Measurements from ENCODE around the gene PPP2R5A.

Gene PPP2R5A

DNA sequence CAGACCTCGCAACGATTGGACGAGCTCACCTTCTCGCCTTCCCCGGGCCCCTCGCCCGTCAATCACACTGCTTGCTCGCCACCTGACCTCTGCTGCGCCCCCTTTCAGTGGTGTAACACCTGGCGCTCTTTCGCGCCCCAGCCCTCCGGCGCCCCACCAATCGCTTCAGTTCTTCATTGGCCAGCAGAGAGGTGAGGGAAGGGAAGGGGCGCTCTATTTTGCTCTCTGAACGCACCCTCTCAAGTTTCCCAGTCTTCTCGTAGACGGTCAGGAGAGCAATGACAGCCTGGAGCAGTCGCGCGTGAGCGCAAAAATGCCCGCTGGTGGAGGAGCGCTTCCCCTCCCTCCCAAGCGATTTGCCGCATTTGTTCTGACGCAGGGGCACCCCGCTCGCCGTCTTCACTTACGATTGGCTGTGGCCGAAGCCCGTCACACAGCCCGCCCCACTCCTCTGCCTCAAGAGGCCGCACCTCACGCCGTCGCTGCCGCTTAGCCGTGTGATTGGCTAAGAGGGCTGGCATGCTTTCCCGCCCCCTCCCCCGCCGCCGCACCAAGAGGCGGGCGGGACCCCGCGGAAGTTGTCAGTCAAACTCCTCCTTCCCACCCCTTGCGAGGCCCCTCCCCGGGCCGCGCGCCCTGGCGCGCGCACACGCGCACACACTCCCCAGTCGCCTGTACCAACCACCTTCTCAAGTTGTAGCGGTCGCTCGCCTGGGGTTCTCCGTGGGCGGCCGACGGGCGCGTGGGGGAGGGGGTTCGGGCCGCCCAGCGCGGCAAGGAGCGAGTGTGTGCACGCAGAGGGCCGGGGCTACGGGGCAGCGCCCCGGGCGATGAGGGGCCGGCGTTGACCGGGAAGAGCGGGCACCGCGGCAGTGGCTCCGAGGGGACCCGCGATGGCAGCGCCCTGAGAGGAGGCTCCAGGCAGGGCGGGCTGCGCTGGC is at the start of gene PPP2R5A:
PPP2R5A (plus strand) TSS at position 667 of the 941 bp plus-strand sequence. CDS start 701 bp downstream, outside the sequence.
- peak; percentile 100 for DNase-seq

DNA sequence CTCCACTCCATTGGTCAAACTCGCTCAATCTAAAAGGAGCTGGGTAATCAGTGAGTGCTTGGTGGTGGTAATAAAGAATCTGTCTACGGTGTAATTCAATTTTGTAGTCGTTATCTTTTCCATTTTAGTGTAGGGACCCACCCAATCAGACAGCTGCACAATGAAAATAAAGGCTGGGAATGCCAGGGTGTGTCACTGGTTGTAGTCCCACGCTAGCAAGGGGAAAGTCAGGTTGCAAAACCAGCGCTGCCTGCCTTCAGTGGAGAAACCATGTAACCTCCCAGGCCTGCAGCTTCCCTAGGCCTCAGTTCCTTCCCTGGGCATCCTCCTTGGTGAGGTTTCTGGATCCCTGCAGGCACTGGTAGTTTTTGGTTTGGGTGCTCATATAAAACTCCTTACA is 49.4 kb upstream of the PPP2R5A start:
- no peak for DNase-seq

DNA sequence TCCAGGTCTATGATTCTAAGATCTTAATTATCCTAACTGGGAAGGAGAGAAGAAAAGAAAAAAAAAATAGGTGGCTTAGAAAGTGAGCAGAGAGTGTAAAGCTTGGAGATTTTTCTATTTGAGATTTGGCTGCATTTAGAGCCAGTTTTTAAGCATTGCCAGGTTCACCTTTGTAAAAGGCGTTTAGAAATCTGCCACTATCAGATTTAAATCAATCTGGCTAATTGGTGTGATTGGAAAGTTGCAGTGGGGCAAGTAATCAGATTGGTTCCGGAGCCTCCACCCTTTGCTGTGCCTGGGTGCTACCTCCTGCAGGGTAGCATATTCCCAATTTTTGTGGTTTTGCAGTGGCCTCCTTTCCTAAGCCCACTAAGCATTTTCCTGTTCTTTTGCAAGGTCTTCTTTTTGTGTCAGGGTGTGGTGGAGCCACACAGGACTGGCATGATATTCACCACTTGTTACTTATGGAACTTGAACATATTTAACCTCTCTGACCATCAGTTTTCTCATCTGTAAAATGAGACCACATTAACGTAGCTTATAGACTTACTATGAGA is 48.5 kb upstream of the PPP2R5A start:
- no peak for DNase-seq

DNA sequence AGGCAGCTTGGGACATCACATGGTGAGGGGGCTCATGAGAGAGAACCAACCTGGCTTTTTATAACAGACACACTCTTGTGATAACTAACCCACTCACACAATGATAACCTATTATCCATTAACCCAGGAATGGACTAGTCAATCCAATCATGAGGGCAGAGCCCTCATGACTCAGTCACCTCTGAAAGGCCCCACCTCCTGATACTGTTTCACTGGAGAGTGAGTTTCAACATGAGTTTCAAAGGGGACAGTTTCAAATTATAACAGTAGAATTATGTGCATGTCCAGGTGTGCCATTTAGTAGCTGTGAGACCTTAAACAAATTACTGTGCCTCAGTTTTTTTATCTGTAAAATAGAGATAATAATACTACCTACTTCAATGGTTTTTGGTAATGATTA is 47.6 kb upstream of the PPP2R5A start:
- peak; percentile 65 for DNase-seq

DNA sequence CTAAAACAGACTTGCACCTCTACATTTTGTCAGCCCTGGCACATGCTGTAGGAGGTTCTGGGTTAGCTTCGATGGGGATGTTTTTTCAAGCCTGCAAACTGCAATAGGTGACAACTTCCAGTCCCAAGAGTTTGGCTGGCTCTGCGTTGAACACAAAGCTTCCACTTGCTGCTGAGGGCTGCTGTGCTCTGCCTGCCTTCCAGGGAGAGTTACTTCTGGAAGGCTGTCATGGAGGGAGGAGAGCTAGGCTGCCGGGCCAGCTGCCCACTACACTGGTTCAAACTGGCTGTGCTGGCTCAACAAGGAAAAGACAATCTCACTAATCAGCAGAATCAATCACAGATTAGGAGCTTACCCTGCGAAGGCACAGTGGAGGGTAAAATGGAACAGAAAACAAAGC is 46.7 kb upstream of the PPP2R5A start:
- DNase-seq: no peak

DNA sequence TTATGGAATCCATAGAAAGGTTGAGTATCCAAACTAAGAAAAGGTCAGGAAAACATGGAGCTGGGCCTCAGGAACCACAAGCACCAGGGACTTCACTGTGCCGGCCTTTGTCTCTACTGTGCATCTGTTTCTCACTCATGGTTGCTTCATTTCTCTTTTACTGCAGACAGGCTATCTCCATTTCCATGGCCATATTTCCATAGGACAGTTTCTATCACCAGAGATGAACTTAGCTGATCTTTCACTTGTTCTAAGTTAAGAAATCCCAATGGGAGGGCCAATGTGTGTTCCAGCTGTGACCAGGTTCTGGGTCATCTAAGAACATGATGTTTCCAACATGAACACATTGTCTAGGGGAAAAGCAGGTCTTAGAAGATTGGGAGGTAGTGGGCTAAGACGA is 43.7 kb upstream of the PPP2R5A start:
- no peak for DNase-seq

DNA sequence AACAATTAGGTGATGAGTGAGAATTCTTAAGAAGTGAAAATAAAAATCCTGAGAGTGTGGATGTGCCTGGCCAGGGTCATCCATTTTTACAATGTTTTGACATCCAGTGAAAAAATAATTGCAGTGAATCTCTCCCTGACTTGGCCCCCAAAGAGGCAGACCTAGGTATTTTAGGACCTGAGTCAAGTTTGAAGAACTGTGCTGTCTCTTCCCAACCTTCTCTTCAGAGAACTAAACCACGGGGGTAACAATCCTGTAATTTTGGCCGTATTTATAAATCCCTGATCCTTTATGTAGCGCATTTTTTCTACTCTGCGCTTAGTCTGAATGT is 43.3 kb upstream of the PPP2R5A start:
- DNase-seq: no peak

DNA sequence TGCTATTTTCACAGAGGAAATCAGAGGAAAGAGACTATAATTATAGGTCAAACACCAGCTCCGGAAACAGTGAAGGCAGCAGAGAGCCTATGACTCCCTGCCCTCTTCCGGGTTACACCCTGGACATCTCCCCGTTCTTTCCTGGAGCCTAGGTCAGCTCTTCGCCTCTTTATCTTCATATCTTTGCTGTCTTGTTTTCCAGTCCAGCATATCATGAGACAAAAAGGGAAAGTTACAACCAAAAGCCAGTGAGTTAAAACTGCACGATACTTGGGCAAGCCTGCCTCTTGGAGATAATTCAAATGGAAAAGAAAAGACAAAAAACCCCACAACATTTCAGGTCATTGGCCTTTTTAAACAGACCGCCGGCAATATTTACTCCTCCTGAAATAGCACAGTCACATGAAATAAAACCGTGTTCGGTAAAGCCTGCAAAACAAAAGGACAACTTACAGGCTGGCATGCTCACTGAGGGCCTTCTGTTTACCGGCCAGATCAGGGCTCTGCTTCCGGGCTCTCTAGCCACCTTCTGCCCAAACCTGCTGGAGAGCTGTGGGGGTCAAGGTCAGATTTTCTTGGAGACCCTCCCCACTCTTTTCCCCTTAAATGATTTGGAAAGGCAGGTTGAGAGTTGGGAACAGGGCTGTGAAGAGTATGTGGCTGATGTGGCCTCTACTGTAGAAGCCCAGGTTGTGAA is 42.8 kb upstream of the PPP2R5A start:
- DNase-seq: no peak

DNA sequence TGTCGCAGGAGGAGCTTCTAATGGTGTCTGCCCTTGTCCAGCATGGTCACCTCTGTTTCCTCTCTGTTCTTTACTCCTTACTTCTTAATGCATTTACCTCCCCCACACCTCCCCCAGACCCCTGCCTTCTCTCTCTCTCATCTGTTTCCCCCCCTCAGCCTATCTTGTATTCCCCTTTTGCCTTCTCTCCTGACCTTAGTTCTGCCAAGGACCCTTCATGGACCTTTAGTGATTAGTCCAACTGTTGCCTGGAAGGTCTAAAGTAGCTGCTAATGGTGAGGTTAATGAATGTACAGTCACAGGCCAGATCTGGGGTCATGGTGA is 42.3 kb upstream of the PPP2R5A start:
- no peak for DNase-seq

DNA sequence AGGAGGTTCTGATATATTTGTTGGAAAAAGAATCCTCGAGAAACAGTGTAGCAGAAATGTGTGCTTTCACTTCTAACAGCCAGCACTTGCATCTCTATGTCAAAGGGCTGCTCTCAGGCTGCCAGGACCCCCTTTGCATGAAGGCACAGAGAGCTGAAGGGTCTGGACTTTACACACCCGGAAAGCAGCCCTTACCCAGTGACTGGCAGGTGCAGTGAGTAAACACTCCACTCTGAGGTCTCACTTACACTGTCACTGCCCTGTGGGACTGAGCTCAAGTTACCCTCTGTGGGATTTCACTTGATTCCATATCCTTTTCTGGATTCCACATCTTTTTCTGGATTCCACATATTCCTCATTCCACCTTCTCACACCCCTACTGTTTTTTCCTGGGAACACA is 40.8 kb upstream of the PPP2R5A start:
- no peak for DNase-seq

DNA sequence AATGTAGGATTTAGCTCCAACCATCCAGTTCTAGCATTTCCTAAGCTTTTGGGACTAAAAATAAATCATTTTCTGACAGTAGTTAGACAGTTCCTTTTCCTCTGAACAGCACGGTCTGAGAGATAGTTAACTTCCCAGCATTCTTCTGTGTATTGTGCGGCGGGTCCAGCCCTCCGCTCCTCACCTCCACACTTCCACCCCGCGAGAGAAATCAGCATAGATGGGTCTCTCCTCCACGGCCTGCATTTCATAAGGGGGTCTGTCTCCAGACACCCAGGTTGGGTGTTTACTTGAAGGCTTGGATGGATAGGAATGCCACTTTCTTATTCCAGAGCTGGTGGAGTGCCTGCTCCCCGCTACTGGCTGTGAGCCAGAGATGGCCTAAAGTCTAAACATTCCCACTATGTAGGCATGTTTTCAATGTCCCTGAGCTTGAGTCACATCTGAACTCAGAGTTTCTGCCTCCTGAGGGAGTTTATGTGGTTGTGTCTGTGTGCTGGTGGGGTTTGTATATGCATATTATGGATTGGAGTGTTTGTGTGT is 38.0 kb upstream of the PPP2R5A start:
- DNase-seq: no peak

DNA sequence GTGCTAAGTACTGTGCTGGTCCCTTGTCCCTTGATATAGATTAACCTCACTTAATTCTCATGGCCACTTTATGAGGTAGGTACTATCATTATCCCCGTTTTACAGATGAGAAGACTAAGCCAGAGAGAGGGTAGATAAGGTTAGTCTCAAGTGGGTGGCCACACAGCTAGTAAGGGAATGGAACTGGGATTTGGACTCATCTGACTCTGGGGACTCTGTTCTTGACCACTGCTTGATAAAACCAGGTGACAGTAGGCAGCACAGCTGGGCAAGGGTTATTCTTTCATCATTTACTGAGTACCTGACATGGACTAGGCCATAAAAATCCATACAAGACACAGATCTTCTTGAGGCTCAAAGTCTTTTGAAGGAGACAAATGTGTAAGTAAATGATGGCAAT is 37.2 kb upstream of the PPP2R5A start:
- no peak for DNase-seq

DNA sequence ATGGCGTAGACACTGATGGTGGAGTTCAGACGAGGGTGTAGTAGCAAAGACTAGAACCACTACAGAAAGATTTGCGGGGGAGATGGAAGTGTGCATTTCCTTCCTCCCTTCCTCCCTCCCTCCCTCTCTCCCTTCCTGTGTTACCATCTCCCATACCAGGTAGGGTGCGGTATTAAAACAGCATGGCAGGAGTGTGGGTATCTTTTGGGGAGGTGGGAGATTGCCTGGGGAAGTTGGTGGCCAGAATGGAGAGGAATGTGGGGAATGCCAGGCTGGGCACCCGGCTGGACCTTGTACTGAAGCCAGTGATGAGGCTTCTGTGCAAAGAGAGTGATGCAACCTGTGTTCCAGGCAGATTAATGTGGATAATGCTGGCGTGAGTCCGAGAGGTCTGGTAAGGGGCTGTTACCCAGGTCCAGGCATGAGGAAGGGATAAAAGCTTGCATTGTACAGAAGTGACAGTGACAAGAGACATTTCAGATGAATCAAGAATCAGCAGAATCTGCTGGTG is 30.3 kb upstream of the PPP2R5A start:
- no peak for DNase-seq

DNA sequence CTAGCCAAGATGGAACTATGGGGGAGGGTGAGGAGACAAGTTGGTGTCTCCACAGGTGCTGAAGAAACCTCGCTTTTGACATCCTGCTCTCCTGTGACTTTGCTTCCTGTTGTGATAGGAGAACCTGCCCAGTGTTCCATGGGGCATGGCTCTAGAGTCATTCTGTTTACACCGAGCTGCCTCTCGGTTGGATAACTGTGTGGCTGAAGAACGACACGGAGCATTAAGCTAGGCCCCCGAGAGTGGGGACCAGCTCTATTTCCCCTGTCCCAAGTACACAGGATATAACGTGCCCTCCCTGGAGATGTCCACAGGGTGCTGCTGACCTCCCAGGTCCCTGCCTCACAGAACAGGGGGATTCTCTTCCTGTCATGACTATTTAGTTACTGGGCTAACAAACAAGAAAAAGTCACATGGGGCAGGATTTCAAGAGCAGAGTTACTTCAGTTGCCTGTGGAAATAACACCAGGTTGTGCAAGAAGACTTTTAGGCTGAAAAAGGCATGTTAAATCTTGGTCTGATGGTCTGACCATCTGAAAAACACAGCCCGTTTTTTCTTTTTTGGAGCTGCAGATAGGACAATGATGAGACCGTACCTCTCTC is 29.4 kb upstream of the PPP2R5A start:
- no peak for DNase-seq

DNA sequence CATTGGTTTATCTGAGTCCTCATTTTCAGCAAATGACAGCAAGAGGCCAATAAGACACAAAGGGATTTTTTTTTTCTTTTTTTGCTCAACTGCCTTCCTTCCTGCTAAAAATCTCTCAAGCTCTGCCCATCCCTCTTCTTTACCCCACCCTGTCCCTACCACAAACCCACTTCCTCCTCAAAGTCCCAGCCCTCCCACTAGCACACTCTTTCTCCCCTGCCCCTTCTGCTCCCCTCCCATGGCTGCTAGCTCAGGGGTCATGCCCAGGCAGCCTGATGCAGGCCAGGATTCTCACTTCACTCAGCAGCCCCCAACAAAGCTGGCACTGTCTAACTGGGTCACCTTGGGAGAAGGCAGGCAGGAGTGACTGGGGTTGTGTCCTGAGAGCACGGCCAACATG is 28.8 kb upstream of the PPP2R5A start:
- DNase-seq: peak; percentile 44

DNA sequence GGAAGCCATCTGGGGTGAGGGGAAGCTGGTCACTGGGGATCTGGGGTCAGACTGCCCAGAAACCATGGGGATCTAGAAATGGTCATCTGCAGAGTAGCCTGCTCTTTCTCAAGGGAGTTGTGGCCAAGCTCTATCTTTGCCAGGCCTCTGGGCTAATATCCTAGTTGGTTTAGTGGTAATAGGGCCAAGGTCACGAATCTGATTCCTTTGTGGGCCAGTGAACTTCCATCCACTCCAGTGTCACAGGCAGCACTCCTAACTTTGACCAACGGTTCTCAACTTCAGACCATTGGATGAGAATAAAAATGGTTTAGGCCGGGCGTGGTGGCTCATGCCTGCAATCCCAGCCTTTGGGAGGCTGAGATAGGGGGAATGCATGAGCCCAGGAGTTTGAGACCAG is 28.1 kb upstream of the PPP2R5A start:
- no peak for DNase-seq

DNA sequence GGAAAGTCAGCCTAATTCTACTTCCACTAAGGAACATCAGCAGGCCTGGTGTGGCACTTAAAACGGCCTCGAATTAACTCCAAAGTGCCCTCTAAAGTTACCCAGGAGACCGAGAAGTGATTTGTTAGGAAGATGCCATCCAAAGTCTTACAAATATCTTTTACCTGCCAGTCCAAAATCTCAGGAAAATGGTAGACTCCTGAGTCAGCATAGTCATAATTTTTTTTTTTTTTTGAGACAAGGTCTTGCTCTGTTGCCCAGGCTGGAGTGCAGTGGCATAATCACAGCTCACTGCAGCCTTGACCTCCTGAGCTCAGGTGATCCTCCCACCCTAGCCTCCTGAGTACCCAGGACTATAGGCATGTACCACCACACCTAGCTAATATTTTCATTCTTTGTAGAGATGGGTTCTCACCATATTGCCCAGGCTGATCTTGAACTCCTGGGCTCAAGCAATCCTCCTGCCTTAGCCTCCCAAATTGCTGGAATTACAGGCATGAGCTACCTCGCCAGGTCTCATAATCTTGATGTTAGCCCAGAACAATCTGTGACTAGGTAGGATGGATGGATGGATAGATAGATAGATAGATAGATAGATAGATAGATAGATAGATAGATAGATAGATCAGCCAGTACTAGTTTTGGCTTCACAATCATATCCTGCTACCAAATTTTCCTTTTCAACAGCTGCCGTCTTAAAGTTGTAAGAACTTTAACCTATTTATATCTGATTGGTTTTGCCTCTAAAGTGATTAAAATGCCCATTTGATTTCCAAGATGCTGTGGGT is 25.3 kb upstream of the PPP2R5A start:
- no peak for DNase-seq

DNA sequence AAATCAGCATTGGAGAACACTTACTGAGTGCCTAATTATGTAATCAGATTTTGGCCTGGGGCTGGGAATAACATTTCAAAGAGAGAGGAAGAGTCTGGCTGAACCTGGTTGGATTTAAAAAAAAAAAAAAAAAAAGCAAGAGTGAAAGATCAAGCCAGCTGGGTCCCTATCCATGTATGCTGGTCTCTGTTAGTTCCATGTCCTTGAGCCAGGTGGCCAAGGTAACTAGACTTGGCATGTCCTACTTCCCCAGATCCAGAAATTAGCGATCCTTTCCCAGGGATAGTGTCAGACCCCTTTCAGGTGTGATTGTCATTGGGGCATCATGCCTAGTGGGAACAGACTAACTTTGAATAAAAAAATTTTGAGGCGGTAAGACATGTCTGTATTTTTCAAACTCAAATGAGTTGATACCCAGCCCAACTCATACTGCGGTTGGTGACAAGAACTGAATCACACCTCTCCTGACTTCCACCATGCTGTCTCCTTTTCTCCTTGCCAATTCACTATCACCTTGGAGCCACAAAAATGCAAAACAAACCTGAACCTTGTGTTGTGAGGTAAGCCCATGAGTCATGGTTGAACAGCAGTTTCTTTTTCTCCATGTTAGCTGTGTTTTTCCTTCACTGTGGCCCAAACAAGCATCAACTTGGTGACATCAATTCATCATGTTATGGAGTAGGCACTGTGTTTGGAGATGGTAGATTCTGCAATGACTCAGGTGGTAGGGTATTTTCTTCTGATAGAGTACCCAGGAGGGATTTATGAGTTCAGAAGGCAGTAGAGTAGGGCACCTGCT is 24.5 kb upstream of the PPP2R5A start:
- DNase-seq: peak; percentile 38

DNA sequence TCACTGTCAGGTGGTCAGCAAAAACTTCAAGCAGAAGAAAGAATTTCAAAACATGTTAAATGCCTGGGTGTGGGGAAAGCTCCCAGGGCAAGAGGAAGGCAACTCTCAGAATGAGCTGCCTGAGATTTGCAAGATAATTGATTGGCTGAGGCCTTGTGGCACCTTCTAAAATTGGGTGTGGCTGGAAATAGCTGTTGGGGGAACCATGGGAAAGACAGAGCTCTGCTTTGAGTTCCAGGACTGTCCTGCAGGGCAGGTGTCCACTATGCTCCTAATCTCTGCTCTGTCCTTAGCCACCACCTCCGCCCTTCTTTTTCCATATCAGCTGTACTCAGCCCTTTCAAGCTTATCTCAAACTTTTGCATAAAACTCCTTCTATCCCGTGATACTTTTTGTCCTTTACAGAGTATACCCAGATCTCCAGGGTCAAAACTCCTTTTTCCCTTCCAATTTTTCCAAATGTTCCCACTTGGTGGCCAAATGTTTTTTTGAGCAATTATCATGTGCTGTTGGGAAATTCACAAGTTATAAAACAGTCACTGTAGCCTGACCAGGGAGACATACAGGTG is 23.8 kb upstream of the PPP2R5A start:
- DNase-seq: no peak

DNA sequence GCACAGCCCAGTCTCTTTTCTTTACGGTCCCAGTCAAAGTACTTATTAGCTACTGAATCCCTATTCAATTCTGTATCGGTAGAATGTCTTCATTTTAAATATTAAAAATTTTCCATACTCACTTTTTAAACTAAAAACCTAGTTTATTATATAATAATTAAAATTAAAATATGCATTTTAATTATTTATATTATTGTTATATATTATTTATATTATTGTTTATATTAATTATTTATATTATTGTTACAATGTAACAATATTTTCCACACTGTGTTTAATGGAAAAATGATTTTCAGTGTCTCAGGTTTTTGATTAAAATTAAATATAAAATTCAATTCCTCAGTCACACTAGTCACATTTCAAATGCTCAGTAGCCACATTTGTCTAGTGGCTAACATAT is 18.2 kb upstream of the PPP2R5A start:
- no peak for DNase-seq

DNA sequence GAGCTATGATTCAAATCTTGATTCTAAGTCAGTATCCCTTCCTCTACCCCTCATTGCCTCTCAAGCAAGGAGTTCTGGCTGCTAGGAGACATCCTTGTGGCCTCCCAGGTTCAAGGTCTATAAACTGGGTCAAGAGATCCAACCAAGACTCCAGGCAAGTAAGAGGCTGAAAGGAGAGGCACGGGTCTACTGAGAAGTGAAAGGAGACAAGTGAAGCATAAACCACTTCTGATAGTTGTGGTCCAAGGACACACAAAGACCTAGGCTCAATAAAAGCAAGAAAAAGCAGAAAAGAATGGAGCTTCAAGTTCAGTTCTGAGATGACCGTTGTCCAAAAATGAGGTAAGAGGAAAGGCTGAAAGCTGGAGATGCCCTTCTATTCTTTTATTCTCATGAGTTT is 17.8 kb upstream of the PPP2R5A start:
- no peak for DNase-seq
